IPS DF 6.9 (cell line): ENCODE data around the gene THADA.
"Not testable (repeated sequence)": the region's sequence is repeated elsewhere in the genome, so short reads cannot be mapped to it uniquely, and the experiment has no call there.

Experiments used
- DNase-seq: peaks from one replicate; pipeline ENCODE4 v3.0.0-alpha.2; 2013; ENCODE audit warnings: low read depth, low spot score
- H3K27ac ChIP-seq: one replicate; pipeline ENCODE4 v1.5.1; 2013; ENCODE audit warnings: low read length, control low read depth
- H3K27me3 ChIP-seq: 2 replicates; pipeline ENCODE4 v1.6.1; 2013; ENCODE audit warnings: mild to moderate bottlenecking, low read length; ENCODE audit not compliant: control insufficient read depth, insufficient read depth
- H3K36me3 ChIP-seq: 2 replicates; pipeline ENCODE4 v1.6.1; 2013; ENCODE audit warnings: low read length; ENCODE audit not compliant: control insufficient read depth, insufficient read depth
- H3K4me1 ChIP-seq: 2 replicates; pipeline ENCODE4 v1.6.1; 2013; ENCODE audit warnings: low read length; ENCODE audit not compliant: control insufficient read depth, insufficient read depth
- H3K4me3 ChIP-seq: 2 replicates; pipeline ENCODE4 v1.5.1; 2013; ENCODE audit warnings: mild to moderate bottlenecking, low read length
- H3K9me3 ChIP-seq: 2 replicates; pipeline ENCODE4 v1.6.1; 2013; ENCODE audit warnings: low read length, inconsistent platforms; ENCODE audit not compliant: control insufficient read depth, insufficient read depth
- WGBS: extraction: QIAGEN DNeasy Blood & Tissue Kit; methylation state at CpG from one replicate; pipeline ENCODE4 v1.1.7; 2013; ENCODE audit warnings: mixed read lengths, missing lambda C conversion rate; ENCODE audit not compliant: insufficient read length, insufficient coverage; 5-methylcytosine and 5-hydroxymethylcytosine counted together

Gene THADA

DNA sequence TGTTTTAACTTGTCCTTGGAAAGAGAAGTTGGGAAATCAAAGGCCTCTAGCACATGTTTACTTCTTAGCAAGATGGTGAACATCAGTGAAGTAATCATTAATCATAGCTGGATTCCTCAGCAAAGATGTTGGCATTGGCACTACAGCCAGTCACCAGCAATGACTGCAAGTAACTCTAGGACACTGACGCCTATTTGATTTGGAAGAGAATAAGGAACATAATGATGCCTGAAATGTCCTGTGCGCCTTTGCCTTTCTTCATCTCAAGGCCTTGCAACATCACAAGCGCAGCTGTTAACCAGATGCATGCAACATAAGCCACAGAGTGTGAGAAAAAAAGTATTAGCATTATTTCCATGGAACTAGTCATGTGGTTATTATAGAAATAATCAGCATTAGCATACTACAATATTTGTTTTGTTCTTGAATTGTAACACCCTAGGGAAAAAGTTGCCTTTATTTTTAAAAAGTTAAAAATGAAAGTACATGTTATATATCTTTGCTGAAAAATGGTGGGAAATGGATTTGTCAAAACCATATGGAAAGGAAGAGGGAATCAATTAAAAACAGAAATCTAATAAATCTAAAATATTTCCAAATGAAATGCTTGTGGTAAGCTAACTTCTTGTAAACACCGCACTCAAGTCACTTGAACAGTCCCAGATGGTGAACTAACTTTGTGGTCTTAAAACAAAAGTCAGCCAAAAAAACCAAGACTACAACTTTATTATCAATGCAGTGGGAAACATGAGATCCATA lies 55.6 kb downstream of the THADA start:
- Histone ChIP-seq H3K4me1 (no peaks in the 10 kb centered on the region), H3K27ac (no peak overlapping the region), H3K4me3 (no peak overlapping the region), H3K9me3 (no peaks in the 10 kb centered on the region), H3K27me3 (no peaks in the 10 kb centered on the region), H3K36me3 (no peaks in the 10 kb centered on the region)
- DNase-seq: no peak
- WGBS: no CpG with 5 or more reads among the region's 4 CpGs

DNA sequence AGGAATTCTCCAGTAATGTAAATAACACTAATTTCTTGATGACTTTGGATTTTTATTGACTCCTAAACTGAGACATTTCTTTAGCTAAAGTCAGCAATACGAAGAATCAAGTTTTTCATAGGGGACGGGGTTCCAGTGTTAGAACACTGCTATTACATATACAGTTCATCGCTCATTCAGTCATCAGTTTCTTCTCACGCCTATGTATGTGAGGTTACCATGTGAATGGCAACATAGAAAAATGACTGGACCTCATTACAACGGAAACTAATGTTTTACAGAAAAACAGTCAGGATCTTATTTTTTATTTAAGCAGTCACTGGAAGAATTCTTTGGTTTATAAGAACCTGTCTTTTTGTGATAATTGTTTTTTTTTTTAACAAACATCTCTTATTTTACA lies 56.4 kb downstream of the THADA start:
- no peak for DNase-seq
- H3K27ac ChIP-seq: no peak overlapping the region
- no peaks in the 10 kb centered on the region for H3K4me1 ChIP-seq
- H3K27me3 ChIP-seq: no peaks in the 10 kb centered on the region
- H3K9me3 ChIP-seq: no peaks in the 10 kb centered on the region
- no CpG with 5 or more reads among the region's 5 CpGs for WGBS
- no peak overlapping the region for H3K4me3 ChIP-seq
- no peaks in the 10 kb centered on the region for H3K36me3 ChIP-seq

DNA sequence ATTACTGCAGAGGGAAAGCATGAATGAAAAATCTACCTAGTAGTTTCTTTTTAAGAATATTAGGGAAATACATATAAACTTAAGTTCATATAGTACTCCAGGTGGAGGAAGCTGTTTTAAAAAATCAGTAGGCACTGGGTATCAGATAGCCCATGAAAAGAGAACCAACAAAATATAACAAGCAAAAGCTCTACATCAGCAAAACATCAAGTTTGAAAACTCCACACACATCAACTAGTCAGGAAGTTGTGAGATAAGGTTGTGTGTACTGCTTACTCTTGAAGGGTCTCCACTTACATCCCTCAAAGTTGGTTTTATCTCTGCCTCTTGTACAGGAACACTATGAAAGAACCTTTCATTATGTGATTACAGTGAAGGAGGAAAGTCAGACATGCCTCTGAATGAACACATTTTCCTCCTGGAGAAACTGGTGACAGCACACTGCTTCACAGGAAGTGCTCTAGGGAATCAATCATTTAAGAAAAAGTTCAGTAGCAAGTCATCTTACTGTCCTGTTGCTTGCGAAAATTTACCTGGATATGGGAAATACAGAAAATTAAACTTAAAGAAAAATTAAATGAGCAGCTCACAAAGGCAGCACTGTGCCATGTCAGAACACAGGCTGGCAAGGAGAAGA lies 57.7 kb downstream of the THADA start:
- no peak for DNase-seq
- WGBS: no CpG with 5 or more reads among the region's 1 CpG
- no peaks in the 10 kb centered on the region for H3K27me3 ChIP-seq
- no peak overlapping the region for H3K27ac ChIP-seq
- H3K9me3 ChIP-seq: no peaks in the 10 kb centered on the region
- no peaks in the 10 kb centered on the region for H3K36me3 ChIP-seq
- no peaks in the 10 kb centered on the region for H3K4me1 ChIP-seq
- H3K4me3 ChIP-seq: no peak overlapping the region

DNA sequence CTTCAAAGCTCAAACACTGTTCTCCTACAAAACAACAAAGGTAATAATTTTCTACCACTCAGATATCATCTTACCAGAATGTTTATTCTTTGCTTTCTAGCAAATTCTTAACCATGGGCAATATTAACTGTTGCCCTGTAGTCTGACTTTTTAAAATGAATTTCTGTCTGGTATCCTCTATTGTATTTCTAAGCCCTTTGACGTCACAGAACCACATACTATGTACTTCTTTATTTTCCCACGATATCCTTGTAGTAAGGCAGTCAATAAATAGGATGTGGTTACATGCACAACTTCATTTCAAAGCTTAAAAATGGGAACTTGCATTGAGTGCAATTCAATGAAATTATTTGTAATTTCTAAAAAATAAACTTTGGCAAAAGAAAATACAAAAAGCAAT lies 58.7 kb downstream of the THADA start:
- DNase-seq: no peak
- Histone ChIP-seq H3K36me3 (no peaks in the 10 kb centered on the region), H3K27me3 (no peaks in the 10 kb centered on the region), H3K4me1 (no peaks in the 10 kb centered on the region), H3K9me3 (no peaks in the 10 kb centered on the region), H3K27ac (no peak overlapping the region), H3K4me3 (no peak overlapping the region)
- no CpG with 5 or more reads among the region's 2 CpGs for WGBS

DNA sequence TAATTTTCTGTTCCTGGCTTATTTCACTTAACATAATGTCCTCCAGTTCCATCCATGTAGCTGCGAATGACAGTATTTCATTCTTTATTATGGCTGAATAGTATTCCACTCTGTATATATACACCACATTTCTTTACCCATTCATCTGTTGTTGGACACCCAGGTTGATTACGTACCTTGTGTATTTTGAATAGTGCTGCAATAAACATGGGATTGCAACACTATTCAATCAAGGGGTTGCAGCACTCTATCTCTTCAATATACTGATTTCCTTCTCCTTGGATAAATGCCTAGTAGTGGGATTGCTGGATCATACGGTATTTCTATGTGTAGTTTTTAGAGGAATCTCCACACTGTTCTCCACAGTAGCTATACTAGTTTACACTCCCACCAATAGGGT lies 61.3 kb downstream of the THADA start:
- no peak for DNase-seq
- no peaks in the 10 kb centered on the region; the same call in 1 of the 2 replicates for H3K4me1 ChIP-seq
- H3K4me3 ChIP-seq: no peak overlapping the region
- H3K27ac ChIP-seq: no peak overlapping the region
- no CpG with 5 or more reads among the region's 3 CpGs for WGBS
- H3K27me3 ChIP-seq: no peaks in the 10 kb centered on the region
- H3K36me3 ChIP-seq: no peaks in the 10 kb centered on the region
- no peaks in the 10 kb centered on the region for H3K9me3 ChIP-seq

DNA sequence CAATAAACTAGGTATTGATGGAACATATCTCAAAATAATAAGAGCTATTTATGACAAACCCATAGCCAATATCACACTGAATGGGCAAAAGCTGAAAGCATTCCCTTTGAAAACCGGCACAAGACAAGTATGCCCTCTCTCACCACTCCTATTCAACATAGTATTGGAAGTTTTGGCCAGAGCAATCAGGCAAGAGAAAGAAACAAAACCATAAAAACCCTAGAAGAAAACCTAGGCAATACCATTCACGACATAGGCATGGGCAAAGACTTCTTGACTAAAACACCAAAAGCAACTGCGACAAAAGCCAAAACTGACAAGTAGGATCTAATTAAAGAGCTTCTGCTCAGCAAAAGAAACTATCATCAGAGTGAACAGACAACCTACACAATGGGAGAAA lies 63.3 kb downstream of the THADA start:
- WGBS: no CpG with 5 or more reads among the region's 3 CpGs
- H3K4me1 ChIP-seq, H3K9me3 ChIP-seq, H3K27me3 ChIP-seq, H3K27ac ChIP-seq, DNase-seq, H3K36me3 ChIP-seq, H3K4me3 ChIP-seq: not testable (repeated sequence)

DNA sequence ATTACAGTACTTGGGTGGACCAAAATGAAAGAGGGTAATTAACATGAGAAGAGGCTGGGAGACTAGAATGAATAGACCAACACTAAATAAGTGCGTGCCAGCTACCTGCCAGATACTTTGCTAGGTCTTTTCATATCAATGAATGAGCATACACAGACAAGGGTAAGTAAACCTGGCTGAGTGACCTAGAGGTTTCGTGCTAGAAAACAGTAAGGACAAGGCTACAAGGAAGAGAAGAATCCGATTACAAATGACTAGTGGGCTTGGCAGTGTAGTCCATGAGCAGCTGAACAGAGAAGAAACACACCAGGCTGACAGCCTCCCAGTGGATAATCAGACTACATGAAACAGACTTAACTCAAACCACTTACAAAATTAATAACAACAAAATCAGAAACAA lies 64.6 kb downstream of the THADA start:
- no peaks in the 10 kb centered on the region for H3K27me3 ChIP-seq
- DNase-seq: no peak
- no peak overlapping the region for H3K27ac ChIP-seq
- no peaks in the 10 kb centered on the region for H3K36me3 ChIP-seq
- no peaks in the 10 kb centered on the region; the same call in 1 of the 2 replicates for H3K4me1 ChIP-seq
- H3K9me3 ChIP-seq: no peaks in the 10 kb centered on the region
- WGBS: no CpG with 5 or more reads among the region's 3 CpGs
- no peak overlapping the region for H3K4me3 ChIP-seq

DNA sequence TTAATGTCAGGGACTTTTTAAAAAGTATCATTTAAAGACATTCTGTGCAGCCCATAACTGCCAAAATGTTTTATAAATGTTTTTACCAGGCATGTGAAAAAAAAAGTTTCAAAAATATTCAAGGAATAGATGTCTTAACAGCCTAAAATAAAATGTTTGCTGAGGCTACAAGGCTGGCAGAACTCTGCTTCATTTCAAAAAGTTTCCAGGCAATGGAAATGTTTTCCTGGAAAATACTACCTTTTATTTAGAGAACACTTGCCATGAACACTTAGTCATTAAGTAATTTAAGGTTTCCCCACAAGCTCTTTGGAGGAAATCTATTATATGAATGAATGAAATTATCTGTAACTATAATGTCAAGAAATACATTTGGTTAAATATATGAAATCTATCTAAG lies 68.8 kb downstream of the THADA start:
- Histone ChIP-seq H3K36me3 (no peaks in the 10 kb centered on the region), H3K4me3 (no peak overlapping the region), H3K9me3 (no peaks in the 10 kb centered on the region), H3K4me1 (no peaks in the 10 kb centered on the region; the same call in 1 of the 2 replicates), H3K27me3 (no peaks in the 10 kb centered on the region), H3K27ac (no peak overlapping the region)
- no peak for DNase-seq

DNA sequence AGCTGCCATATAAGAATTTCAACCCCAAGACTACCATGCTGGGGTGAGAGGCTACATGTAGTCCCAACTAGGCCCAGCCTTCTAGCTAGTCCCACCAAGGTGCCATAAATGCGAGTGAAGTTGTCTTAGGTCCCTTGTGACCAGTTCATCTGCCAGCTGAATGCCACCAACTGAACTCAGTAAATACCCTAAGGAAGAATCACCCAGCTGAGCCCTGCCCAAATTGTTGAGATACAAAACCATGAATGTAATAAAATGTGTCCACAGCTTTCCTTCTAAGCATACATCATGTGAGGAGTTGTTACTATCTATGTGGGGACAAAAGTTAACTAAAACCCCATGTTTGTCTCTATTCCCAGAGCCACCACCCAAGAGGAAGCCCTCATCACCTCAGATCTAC lies 70.3 kb downstream of the THADA start:
- WGBS: no CpG with 5 or more reads among the region's 1 CpG
- no peaks in the 10 kb centered on the region for H3K36me3 ChIP-seq
- no peak for DNase-seq
- no peaks in the 10 kb centered on the region for H3K27me3 ChIP-seq
- no peak overlapping the region for H3K4me3 ChIP-seq
- H3K9me3 ChIP-seq: no peaks in the 10 kb centered on the region
- H3K4me1 ChIP-seq: no peaks in the 10 kb centered on the region
- no peak overlapping the region for H3K27ac ChIP-seq

DNA sequence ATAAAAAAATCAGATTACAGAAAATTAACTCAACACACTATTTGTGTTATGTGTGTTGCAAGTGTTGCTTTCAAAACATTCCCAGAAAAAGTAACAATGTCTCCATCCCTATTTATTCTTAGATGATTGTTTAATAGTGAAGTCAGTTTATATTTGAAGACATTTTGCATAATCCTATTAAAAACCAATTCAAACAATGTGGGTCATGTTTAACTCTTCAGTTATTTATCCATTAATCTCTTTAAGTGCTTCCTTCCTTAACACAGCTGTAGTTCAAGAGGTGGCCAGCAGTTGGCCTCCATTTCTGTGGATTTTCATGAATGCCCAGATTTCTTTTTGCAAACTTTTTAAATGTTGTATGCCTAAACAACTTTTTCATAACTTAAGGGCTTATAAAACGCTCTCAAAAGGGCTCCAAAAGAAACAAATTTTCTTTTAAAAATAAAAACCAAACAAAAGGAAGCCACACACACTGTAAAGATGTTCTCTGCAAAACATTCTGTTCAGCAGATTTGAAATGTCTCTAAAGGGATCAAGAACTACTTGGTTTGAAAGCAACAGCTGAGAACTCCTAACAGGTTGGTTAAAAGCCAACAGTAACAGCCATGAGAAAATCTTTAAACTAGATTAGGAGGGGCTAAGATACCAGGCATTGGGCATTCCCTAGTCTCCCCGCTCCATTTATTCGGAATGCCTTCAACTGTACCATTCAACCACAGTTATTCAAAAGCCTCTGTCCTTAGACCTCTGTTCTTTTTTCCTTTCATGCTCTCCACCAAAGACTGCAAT lies 71.5 kb downstream of the THADA start:
- no peak for DNase-seq
- H3K4me3 ChIP-seq: no peak overlapping the region
- WGBS: no CpG with 5 or more reads among the region's 3 CpGs
- no peak overlapping the region for H3K27ac ChIP-seq
- H3K36me3 ChIP-seq: no peaks in the 10 kb centered on the region
- H3K9me3 ChIP-seq: no peaks in the 10 kb centered on the region
- no peaks in the 10 kb centered on the region for H3K27me3 ChIP-seq
- no peaks in the 10 kb centered on the region for H3K4me1 ChIP-seq
